IMR-90 (cell line): ENCODE data around the gene APOL2. TPM values are rescaled to one million over a fixed set of nuclear protein-coding genes. Genes with fewer than 3 reads are reported as not detected.

Experiments
- ATAC-seq: fragments of 200-7000 bp; cut with Tn5 transposase; 2 replicates; pipeline ENCODE4 v1.9.1; 2020; ENCODE audit warnings: low read depth, mild to moderate bottlenecking, moderate library complexity
- BruUV-seq: library from RNA; stranded (reverse); fragments of 400-500 nt; replicated peaks from 2 replicates; lab custom pipeline; 2021; lab: Mats Ljungman, UMichigan
- CTCF ChIA-PET: fragments of 300-600 bp; formaldehyde crosslinking; extraction: SDS; loops from one replicate; lab custom pipeline; 2021; ENCODE audit warnings: antibody characterized with exemption; lab: Yijun Ruan, JAX
- POLR2A ChIA-PET: fragments of 300-600 bp; sonication (Branson Sonifier 250); formaldehyde crosslinking; loops from one replicate; lab custom pipeline; 2022; ENCODE audit warnings: antibody characterized with exemption; ENCODE audit not compliant: unreplicated experiment; lab: Charles Lee
- DNase-seq: peaks from one replicate; pipeline ENCODE4 v3.0.0; 2013
- H2AFZ ChIP-seq: replicated peaks from 2 replicates; pipeline ENCODE3; 2013; ENCODE audit warnings: low read length, mild to moderate bottlenecking; ENCODE audit not compliant: poor library complexity
- H2AK5ac ChIP-seq: 2 replicates; pipeline ENCODE4 v1.6.1; 2013; ENCODE audit warnings: low read depth, low read length, inconsistent platforms
- H2AK9ac ChIP-seq: replicated peaks from 2 replicates; pipeline ENCODE3; 2013; ENCODE audit warnings: mild to moderate bottlenecking, low read depth, low read length, moderate library complexity; ENCODE audit not compliant: poor library complexity
- H2BK120ac ChIP-seq: 2 replicates; pipeline ENCODE4 v1.6.1; 2013; ENCODE audit warnings: low read depth, low read length, inconsistent platforms
- H2BK15ac ChIP-seq: 3 replicates; pipeline ENCODE4 v1.6.1; 2013; ENCODE audit warnings: low read depth, low read length, inconsistent platforms
- H2BK20ac ChIP-seq: 2 replicates; pipeline ENCODE4 v1.6.1; 2013; ENCODE audit warnings: low read depth, mild to moderate bottlenecking, inconsistent platforms, low read length, moderate library complexity
- H2BK5ac ChIP-seq: 2 replicates; pipeline ENCODE4 v1.6.1; 2013; ENCODE audit warnings: mild to moderate bottlenecking, low read depth, low read length, inconsistent platforms; ENCODE audit not compliant: poor library complexity, severe bottlenecking
- H3K14ac ChIP-seq: replicated peaks from 2 replicates; pipeline ENCODE4 v1.6.1; 2013; ENCODE audit warnings: low read depth, low read length, inconsistent platforms
- H3K18ac ChIP-seq: 2 replicates; pipeline ENCODE4 v1.6.1; 2013; ENCODE audit warnings: low read depth, low read length, control low read depth
- H3K23ac ChIP-seq: 2 replicates; pipeline ENCODE4 v1.6.1; 2013; ENCODE audit warnings: low read depth, low read length, inconsistent platforms
- H3K27ac ChIP-seq: 2 replicates; pipeline ENCODE4 v1.5.1; 2013; ENCODE audit warnings: mild to moderate bottlenecking, control low read depth, low read length; ENCODE audit not compliant: insufficient read depth
- H3K27me3 ChIP-seq: 2 replicates; pipeline ENCODE4 v1.6.1; 2013; ENCODE audit warnings: low read length; ENCODE audit not compliant: control insufficient read depth, insufficient read depth
- H3K36me3 ChIP-seq: 2 replicates; pipeline ENCODE4 v1.6.1; 2013; ENCODE audit warnings: low read length, mixed read lengths; ENCODE audit not compliant: control insufficient read depth, insufficient read depth
- H3K4ac ChIP-seq: 2 replicates; pipeline ENCODE4 v1.6.1; 2013; ENCODE audit warnings: low read depth, low read length, inconsistent platforms
- H3K4me1 ChIP-seq: 2 replicates; pipeline ENCODE4 v1.6.1; 2013; ENCODE audit warnings: low read length, mixed read lengths; ENCODE audit not compliant: control insufficient read depth, insufficient read depth
- H3K4me2 ChIP-seq: 2 replicates; pipeline ENCODE4 v1.6.1; 2013; ENCODE audit warnings: low read depth, mild to moderate bottlenecking, control low read depth, low read length, moderate library complexity
- H3K4me3 ChIP-seq: 2 replicates; pipeline ENCODE4 v1.5.1; 2013; ENCODE audit warnings: low read depth, mild to moderate bottlenecking, control low read depth, low read length, moderate library complexity; ENCODE audit not compliant: insufficient read depth
- H3K56ac ChIP-seq: 2 replicates; pipeline ENCODE4 v1.6.1; 2013; ENCODE audit warnings: low read length, inconsistent platforms; ENCODE audit not compliant: insufficient read depth; ENCODE audit errors: extremely low read depth
- H3K79me1 ChIP-seq, 2 experiments: 2 replicates each; pipeline ENCODE4 v1.6.1; 2013; ENCODE audit warnings: low read length in 2 of 2, inconsistent platforms in 1 of 2, low read depth in 1 of 2
- H3K9ac ChIP-seq: 2 replicates; pipeline ENCODE4 v1.6.1; 2013; ENCODE audit warnings: low read depth, low read length, control low read depth
- H3K9me1 ChIP-seq: 2 replicates; pipeline ENCODE4 v1.6.1; 2013; ENCODE audit warnings: low read length, inconsistent platforms; ENCODE audit not compliant: insufficient read depth
- H3K9me3 ChIP-seq: 2 replicates; pipeline ENCODE4 v1.6.1; 2013; ENCODE audit warnings: low read length; ENCODE audit not compliant: control insufficient read depth, insufficient read depth
- H4K20me1 ChIP-seq: 2 replicates; pipeline ENCODE4 v1.6.1; 2013; ENCODE audit warnings: low read length, inconsistent platforms; ENCODE audit not compliant: insufficient read depth
- H4K5ac ChIP-seq: 2 replicates; pipeline ENCODE4 v1.6.1; 2013; ENCODE audit warnings: mild to moderate bottlenecking, low read depth, low read length, control low read depth
- H4K8ac ChIP-seq, 2 experiments: 2 replicates each; pipeline ENCODE4 v1.6.1; 2013; ENCODE audit warnings: low read depth in 2 of 2, low read length in 2 of 2, control low read depth in 1 of 2, inconsistent platforms in 1 of 2
- H4K91ac ChIP-seq: 2 replicates; pipeline ENCODE4 v1.6.1; 2013; ENCODE audit warnings: low read depth, low read length, inconsistent platforms; ENCODE audit not compliant: insufficient read depth
- BHLHE40 ChIP-seq: fragments of 150-350 bp; IDR thresholded peaks from 2 replicates; pipeline ENCODE4 v1.6.1; 2016; ENCODE audit warnings: mild to moderate bottlenecking, low read depth, low read length
- CEBPB ChIP-seq: IDR thresholded peaks from 2 replicates; pipeline ENCODE4 v1.6.1; 2012; ENCODE audit warnings: low read depth, low read length, improper control_type of control experiment
- CHD1 ChIP-seq: IDR thresholded peaks from 2 replicates; pipeline ENCODE4 v1.6.1; 2012; ENCODE audit warnings: low read depth, low read length, improper control_type of control experiment
- FOS ChIP-seq: fragments of 150-350 bp; IDR thresholded peaks from 2 replicates; pipeline ENCODE4 v1.6.1; 2016; ENCODE audit warnings: low read depth, low read length
- MAFK ChIP-seq: IDR thresholded peaks from 2 replicates; pipeline ENCODE4 v1.6.1; 2012; ENCODE audit warnings: low read depth, low read length, improper control_type of control experiment
- MAZ ChIP-seq: IDR thresholded peaks from 2 replicates; pipeline ENCODE4 v1.6.1; 2012; ENCODE audit warnings: low read depth, mild to moderate bottlenecking, low read length, improper control_type of control experiment, moderate library complexity, borderline replicate concordance
- MXI1 ChIP-seq: IDR thresholded peaks from 2 replicates; pipeline ENCODE4 v1.6.1; 2012; ENCODE audit warnings: low read depth, mild to moderate bottlenecking, low read length, moderate library complexity, borderline replicate concordance
- NFE2L2 ChIP-seq: fragments of 150-350 bp; IDR thresholded peaks from 2 replicates; pipeline ENCODE4 v1.6.1; 2016; ENCODE audit warnings: low read depth, mild to moderate bottlenecking, low read length
- POLR2A ChIP-seq: IDR thresholded peaks from 2 replicates; pipeline ENCODE4 v1.6.1; 2012; ENCODE audit warnings: mild to moderate bottlenecking, low read depth, low read length
- RAD21 ChIP-seq: IDR thresholded peaks from 2 replicates; pipeline ENCODE4 v1.6.1; 2012; ENCODE audit warnings: low read length, improper control_type of control experiment
- RCOR1 ChIP-seq: IDR thresholded peaks from 2 replicates; pipeline ENCODE4 v1.6.1; 2012; ENCODE audit warnings: mild to moderate bottlenecking, low read length, improper control_type of control experiment; ENCODE audit not compliant: insufficient replicate concordance
- RFX5 ChIP-seq: IDR thresholded peaks from 2 replicates; pipeline ENCODE4 v1.8.0; 2012; ENCODE audit warnings: low read depth, mild to moderate bottlenecking, low read length, moderate library complexity
- SMC3 ChIP-seq: fragments of 150-350 bp; IDR thresholded peaks from 2 replicates; pipeline ENCODE4 v1.6.1; 2016; ENCODE audit warnings: low read depth, mild to moderate bottlenecking, antibody characterized with exemption, low read length, moderate library complexity
- WGBS, 2 experiments: methylation state at CpG; one replicate each; pipeline versions ENCODE4 v1.1.5 to v1.1.7; 2013; ENCODE audit warnings: missing lambda C conversion rate in 2 of 2; ENCODE audit not compliant: insufficient read length in 1 of 2; ENCODE audit errors: extremely low coverage in 2 of 2; 5-methylcytosine and 5-hydroxymethylcytosine counted together
- dilution Hi-C: fragments of 300-500 bp; cut with HindIII; formaldehyde crosslinking; loops from one replicate; pipeline ENCODE4 v1.14.3; 2018; ENCODE audit warnings: low sequenced_read_pairs; ENCODE audit not compliant: unreplicated experiment
- in situ Hi-C: fragments of 300-500 bp; cut with MboI; formaldehyde crosslinking; loops from 3 replicates; pipeline ENCODE4 v1.14.3; 2019; ENCODE audit warnings: low sequenced_read_pairs, inconsistent platforms, mixed read lengths
- intact Hi-C: fragments of 100-400 bp; cut with micrococcal nuclease; formaldehyde crosslinking; loops from 2 replicates; pipeline ENCODE4 v1.10.0; 2022
- polyA plus RNA-seq, 3 experiments: library from polyadenylated mRNA; depleted of rRNA; stranded (reverse); fragments of >200 nt; gene quantifications; 2 replicates each; pipeline ENCODE4 v1.2.3, GENCODE V29; 2012; ENCODE audit warnings: low replicate concordance in 1 of 3
- total RNA-seq: library from RNA; depleted of rRNA; stranded (reverse); fragments of >200 nt; gene quantifications from 2 replicates; pipeline ENCODE4 v1.2.3, GENCODE V29; 2012
- TF ChIP-seq, protein P1 (sequence below): fragments of 150-350 bp; IDR thresholded peaks from 2 replicates; pipeline ENCODE4 v1.6.1; 2016; ENCODE audit warnings: low read depth, mild to moderate bottlenecking, low read length, moderate library complexity, borderline replicate concordance
- TF ChIP-seq, protein P2 (sequence below): fragments of 150-350 bp; IDR thresholded peaks from 2 replicates; pipeline ENCODE4 v1.6.1; 2017; ENCODE audit warnings: mild to moderate bottlenecking, antibody characterized with exemption, low read length, low read depth
- TF ChIP-seq, protein P3 (sequence below): conservative IDR thresholded peaks from 2 replicates; pipeline ENCODE4 v1.5.1; 2012; ENCODE audit warnings: mild to moderate bottlenecking, low read depth, low read length, improper control_type of control experiment

APOL2 gene
- total and polyA plus RNA-seq, 2 of the 4 experiments (the other 2 are of a cell fraction) = 13.1 to 57.5 TPM

DNA sequence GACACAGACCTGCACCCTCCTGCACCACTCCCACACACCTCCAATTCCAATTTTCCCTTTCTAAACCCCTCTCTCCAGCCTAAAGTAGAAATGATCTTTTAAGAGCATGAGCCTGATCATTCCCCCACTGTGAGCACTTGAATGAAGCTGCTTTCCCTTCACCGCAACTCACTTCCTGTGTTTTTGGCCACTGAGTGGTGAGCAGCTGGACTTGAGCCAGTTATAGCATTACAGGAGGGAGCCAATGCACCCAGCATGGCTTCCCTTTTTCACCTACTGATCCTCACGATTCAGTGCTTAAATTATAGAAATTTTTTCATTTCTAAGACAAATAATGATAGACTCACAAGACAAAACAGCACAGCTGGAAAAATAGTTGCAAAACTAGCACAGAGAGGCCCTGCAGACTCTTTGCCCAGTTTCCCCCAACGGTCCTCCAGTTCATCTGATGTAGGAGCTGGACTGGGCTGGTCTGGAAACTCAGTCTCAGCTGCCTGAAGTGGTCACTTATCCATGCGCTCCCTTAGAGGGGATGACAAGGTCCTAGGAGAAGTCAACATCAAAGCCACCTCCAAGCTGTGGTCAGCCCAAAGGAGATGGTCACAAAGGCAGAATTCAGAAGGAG lies 28.0 kb downstream of the APOL2 start:
- Histone ChIP-seq H3K4me2 (no peak overlapping the region), H3K36me3 (no peaks in the 10 kb centered on the region), H3K27ac (no peak overlapping the region)

More for the DNA sequence above, 28.0 kb downstream of the APOL2 start:
- no peak overlapping the region for H2BK5ac ChIP-seq
- H3K4me3 ChIP-seq = no peak overlapping the region
- H2BK15ac ChIP-seq = no peak overlapping the region
- no peak overlapping the region for H2BK20ac ChIP-seq
- no peak; the same call in 1 of the 2 replicates for ATAC-seq
- H4K20me1 ChIP-seq = no peaks in the 10 kb centered on the region
- H2AK5ac ChIP-seq = no peak overlapping the region
- WGBS, 2 experiments = no CpG with 5 or more reads among the region's 4 CpGs
- BruUV-seq = no TSS peak
- no peak overlapping the region for H3K14ac ChIP-seq
- H3K9me1 ChIP-seq = no peaks in the 10 kb centered on the region; the same call in 1 of the 2 replicates
- H3K56ac ChIP-seq = no peak overlapping the region
- H4K91ac ChIP-seq = no peak overlapping the region
- TF ChIP-seq FOS (no peak), RCOR1 (no peak), CEBPB (no peak), MXI1 (no peak), RFX5 (no peak), MAFK (no peak), POLR2A (no peak), BHLHE40 (no peak), CHD1 (no peak), SMC3 (no peak), MAZ (no peak), NFE2L2 (no peak), RAD21 (no peak)
- TF ChIP-seq, protein P1, sequence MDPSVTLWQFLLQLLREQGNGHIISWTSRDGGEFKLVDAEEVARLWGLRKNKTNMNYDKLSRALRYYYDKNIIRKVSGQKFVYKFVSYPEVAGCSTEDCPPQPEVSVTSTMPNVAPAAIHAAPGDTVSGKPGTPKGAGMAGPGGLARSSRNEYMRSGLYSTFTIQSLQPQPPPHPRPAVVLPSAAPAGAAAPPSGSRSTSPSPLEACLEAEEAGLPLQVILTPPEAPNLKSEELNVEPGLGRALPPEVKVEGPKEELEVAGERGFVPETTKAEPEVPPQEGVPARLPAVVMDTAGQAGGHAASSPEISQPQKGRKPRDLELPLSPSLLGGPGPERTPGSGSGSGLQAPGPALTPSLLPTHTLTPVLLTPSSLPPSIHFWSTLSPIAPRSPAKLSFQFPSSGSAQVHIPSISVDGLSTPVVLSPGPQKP = no peak
- TF ChIP-seq, protein P2, sequence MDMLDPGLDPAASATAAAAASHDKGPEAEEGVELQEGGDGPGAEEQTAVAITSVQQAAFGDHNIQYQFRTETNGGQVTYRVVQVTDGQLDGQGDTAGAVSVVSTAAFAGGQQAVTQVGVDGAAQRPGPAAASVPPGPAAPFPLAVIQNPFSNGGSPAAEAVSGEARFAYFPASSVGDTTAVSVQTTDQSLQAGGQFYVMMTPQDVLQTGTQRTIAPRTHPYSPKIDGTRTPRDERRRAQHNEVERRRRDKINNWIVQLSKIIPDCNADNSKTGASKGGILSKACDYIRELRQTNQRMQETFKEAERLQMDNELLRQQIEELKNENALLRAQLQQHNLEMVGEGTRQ = no peak
- TF ChIP-seq, protein P3, sequence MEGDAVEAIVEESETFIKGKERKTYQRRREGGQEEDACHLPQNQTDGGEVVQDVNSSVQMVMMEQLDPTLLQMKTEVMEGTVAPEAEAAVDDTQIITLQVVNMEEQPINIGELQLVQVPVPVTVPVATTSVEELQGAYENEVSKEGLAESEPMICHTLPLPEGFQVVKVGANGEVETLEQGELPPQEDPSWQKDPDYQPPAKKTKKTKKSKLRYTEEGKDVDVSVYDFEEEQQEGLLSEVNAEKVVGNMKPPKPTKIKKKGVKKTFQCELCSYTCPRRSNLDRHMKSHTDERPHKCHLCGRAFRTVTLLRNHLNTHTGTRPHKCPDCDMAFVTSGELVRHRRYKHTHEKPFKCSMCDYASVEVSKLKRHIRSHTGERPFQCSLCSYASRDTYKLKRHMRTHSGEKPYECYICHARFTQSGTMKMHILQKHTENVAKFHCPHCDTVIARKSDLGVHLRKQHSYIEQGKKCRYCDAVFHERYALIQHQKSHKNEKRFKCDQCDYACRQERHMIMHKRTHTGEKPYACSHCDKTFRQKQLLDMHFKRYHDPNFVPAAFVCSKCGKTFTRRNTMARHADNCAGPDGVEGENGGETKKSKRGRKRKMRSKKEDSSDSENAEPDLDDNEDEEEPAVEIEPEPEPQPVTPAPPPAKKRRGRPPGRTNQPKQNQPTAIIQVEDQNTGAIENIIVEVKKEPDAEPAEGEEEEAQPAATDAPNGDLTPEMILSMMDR = no peak
- H4K5ac ChIP-seq = no peak overlapping the region
- H2AK9ac ChIP-seq = no peak overlapping the region
- no peaks in the 10 kb centered on the region for H3K4me1 ChIP-seq
- dilution Hi-C loops = no loop called here
- H3K9me3 ChIP-seq = 0 out of 2 replicates have a peak, but pooled peaks cover 2% of the 10 kb centered on the region
- in situ Hi-C loops = no loop called here
- POLR2A ChIA-PET = interaction anchor here (0.6 kb wide), 1 partner anchor 53 kb away, joined by 10 read pairs; no protein-coding TSS in a partner anchor
- H3K18ac ChIP-seq = no peak overlapping the region
- CTCF ChIA-PET = no interaction called here
- intact Hi-C loops = no loop called here
- H3K23ac ChIP-seq = no peak overlapping the region
- peaks cover 41% of the 10 kb centered on the region for H3K27me3 ChIP-seq
- H2AFZ ChIP-seq = peak overlapping the region; percentile 68
- peak; percentile 56 for DNase-seq
- no peak overlapping the region for H4K8ac ChIP-seq
- no peak overlapping the region for H2BK120ac ChIP-seq
- H3K4ac ChIP-seq = no peak overlapping the region
- no peak overlapping the region for H3K9ac ChIP-seq
- no peaks in the 10 kb centered on the region for H3K79me1 ChIP-seq
